ENCODE measurements around the gene MTUS2.
"Not testable (repeated sequence)": the region's sequence is repeated elsewhere in the genome, so short reads cannot be mapped to it uniquely, and the experiment has no call there.

MTUS2 gene

DNA sequence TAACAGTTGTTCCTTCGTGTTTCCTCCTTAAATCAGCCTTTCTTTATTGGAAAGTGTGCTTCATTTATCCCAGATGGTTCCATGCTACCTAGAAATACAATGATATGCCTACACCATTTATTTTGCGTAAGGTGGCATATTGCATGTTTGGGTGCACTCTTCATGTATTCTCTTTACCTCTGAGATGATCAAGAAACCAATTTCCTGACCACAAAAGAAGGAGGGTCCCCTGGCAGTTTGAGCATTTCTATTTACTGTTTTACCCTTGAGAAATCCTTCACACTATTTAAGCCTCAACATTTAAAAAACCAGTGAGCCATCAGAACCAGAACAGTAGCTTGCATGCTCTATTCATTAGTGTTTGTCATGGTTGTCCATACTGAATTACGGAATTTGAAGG is 354.0 kb downstream of the MTUS2 start:
- no peak for DNase-seq

DNA sequence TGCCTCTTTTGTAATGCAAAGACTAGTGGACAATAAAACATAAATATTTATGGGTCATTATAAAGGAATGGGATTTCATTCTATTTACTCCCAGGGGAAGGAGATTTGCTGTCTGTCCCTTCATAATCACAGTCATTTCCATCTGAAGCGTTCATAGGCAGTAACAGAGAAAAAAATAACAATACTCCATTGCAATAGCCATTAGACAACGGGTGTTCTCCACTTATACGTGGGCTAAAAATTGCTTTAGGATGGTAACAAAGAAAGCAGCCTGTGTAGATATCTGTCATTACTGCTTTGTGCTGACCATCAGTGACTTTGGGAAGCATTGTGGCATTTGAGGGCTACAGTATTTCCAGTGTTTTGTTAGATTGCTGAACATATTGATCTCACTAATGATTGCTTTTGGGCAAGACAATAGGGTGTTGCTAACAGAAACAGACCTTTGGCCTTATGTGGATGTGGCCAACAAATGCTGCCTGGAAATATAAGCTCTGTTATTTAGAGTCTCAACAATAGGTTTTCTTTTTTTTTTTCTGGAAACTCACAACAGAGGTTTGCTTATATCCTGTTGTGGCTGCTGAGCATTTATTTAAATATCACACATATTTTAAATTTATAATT is 355.2 kb downstream of the MTUS2 start:
- no peak for DNase-seq

DNA sequence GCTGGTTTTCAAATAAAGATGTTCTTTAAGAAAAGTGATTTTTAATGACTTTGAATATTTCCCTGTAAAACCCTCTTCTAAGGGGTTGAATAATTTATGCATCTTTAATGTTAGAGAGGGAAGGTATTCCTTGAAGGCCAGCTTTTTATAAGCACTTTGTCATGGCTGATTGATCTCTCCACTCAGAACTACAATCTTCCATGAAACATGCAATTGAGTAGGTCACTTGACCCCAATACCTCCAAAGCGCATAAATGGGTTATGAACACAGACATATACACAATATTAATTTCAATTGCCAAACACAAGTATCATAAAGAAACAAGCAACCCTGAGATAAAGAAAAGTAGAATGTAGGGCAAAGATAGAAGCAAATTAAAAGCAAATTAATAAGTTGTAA is 359.9 kb downstream of the MTUS2 start:
- no peak for DNase-seq

DNA sequence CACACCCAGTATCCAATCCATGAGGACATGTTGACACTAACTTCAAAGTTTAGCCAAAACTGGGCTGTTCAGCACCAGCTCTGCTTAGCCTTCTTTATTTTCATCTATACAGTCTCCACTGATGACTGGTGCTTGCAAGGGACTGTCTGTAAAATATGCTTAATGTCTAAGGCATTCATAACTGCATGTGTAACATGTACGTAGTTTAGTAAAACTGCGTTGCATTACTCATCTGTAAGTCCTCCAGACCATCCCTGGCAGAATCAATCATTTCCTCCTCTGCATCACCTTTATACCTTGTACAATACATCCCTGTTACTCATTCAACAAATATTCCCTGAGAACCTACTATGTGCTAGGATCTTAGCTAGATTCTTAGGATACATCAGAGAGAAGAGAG is 362.1 kb downstream of the MTUS2 start:
- DNase-seq, result no peak

DNA sequence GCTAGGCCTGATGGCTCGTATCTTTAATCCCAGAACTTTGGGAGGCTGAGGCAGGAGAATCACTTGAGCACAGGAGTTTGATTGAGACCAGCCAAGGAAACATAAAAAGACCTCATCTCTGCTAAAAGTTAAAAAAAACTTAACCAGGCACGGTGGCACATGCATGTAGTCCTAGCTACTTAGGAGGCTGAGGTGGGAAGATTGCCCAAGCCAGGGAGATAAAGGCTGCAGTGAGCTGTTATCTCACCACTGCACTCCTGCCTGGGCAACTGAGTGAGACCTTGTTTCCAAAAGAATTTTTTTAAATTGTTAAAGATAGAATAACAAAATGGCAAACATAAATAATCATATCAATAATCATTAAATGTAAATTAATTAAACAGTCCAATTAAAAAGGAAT is 365.8 kb downstream of the MTUS2 start:
- DNase-seq, result no peak

DNA sequence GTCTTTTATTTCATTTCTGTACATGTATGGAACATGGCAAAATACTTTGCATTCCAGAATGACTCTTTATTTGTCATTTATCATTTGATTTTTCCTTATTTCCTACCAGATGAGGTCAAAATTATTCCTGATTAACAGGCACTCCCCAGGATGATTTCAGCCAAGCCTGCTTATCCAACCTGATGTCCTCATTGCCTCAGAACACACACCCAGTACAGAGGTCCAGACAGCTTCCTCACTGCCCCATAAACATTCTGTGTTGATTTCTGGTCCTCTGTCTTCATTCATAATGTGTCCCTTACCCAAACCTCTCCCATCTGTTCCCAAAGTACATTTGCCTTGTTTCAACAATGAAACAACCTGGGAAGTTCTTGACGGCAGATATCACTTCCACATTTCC is 367.4 kb downstream of the MTUS2 start:
- DNase-seq, result no peak

DNA sequence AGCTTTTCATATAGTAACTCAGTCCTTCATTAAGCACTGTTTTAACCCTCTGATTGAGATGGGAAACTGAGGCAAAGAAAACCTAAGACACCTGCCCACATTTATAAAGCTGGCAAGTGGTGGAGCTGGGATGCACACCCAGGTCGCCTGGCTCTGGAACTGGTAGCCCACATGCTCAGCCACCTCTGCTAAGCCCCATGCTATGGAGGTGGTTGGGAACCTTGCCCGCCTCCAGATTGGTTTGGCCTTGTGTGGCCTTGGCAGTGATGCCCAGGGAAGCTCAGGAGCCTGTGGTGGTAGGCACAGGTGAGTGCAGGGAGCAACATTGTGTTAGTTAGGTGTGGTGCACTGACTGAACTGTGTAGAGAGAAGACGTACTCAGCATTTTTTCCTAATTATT is 370.2 kb downstream of the MTUS2 start:
- DNase-seq, result no peak

DNA sequence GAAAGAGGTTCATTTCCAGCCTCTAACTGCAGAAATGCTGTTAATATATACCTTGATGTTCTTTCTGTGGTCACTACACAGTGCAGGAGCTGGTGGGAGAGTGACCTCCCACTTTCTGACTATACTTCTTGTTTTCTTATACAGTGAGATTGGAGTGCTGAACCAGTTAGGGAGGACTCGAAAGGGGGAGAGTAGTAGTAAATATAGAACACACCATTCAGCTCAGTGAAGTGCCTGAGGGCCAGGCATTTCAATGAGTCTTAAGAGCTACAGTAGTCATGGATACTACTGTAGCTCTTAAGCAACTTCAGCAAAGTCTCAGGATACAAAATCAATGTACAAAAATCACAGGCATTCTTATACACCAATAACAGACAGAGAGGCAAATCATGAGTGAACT is 372.9 kb downstream of the MTUS2 start:
- no peak for DNase-seq

DNA sequence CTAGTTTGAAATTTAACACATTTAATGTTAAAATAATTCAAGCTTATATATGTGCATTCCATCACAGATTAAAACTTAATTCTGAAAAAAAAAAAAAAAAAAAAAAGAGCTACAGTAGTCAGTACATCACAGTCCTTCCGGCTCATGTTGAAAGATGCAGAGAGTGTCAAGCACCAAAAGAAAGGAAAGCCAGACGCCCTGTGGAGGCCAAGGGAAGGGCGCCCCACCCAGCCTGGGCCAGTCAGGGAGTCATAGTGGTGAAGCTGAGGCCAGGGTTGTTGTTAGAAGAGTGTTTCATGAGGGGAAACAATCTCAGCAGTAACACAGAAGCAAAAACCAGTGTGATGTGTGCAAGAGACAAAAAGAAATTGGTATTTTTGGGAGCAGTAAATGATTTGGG is 375.3 kb downstream of the MTUS2 start:
- no peak for DNase-seq

DNA sequence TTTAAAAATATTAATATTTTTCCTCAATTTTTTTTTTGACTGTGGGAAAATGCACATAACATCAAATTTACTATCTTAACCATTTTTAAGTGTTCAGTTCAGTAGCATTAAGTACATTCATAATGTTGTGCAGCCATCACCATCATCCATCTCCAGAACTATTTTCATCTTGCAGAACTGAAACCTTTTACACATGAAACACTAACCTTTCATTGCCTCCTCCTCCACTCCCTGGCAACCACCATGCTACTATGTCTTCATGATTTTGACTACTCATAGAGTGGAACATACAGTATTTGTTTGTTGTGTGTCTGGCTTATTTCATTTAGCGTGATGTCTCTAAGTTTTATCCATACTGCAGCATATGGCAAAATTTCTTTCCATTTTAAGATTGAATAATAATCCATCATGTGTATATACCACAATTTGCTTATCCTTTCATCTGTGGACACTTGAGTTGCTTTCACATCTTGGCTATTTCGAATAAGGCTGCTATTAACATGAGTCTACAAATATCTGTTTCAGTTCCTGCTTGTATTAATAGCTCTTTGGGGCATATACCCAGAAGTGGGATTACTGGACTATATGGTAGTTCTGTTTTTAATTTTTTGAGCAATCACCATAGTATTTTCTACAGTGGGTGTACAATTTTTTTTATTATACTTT is 376.4 kb downstream of the MTUS2 start:
- DNase-seq, result no peak

DNA sequence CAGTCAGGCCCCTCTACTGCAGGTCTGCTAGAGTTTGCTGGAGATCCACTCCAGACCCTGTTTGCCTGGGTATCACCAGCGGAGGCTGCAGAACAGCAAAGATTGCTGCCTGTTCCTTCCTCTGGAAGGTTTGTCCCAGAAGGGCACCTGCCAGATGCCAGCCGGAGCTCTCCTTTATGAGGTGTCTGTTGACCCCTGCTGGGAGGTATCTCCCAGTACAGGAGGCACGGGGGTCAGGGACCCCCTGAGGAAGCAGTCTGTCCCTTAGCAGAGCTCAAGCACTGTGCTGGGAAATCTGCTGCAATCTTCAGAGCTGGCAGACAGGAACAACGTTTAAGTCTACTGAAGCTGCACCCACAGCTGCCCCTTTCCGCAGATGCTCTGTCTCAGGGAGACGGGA is 382.6 kb downstream of the MTUS2 start:
- not testable (repeated sequence) for DNase-seq

DNA sequence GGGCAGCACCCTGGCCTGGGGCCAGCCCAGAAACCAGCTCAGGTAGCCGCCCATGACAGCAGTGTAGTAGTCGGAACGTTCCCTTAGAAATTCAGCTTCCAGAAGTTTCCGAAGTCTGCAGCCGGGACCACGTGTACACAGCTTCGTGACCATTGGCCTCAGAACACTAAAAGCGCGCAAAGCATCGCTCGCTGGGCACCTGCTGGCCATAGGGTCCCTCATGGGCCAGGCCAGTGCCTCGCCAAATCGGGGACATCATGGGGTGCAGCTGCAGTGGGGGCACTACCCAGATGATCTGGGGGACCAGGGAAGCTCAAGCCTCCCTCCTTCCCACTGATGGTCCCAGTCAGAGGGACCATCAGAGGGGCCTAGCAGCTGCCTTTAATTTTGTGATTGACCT is 384.5 kb downstream of the MTUS2 start:
- no peak for DNase-seq

DNA sequence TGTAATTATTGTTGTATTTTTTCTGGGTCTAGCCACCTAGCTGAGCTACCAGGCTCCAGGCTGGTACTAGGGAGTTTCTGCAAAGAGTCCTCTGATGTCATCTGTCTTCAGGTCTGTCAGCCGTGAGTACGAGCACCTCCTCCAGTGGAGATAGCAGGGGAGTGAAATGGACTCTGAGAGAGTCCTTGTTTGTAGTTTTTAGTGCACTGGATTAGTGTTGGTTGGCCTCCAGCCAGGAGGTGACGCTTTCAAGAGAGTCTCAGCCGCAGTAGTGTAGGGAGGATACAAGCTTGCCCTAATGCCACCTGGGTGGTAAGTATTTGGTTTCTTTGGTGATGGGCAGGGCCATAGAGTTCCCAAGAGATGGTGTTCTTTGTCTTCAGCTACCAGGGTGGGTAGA is 390.5 kb downstream of the MTUS2 start:
- DNase-seq, result no peak

DNA sequence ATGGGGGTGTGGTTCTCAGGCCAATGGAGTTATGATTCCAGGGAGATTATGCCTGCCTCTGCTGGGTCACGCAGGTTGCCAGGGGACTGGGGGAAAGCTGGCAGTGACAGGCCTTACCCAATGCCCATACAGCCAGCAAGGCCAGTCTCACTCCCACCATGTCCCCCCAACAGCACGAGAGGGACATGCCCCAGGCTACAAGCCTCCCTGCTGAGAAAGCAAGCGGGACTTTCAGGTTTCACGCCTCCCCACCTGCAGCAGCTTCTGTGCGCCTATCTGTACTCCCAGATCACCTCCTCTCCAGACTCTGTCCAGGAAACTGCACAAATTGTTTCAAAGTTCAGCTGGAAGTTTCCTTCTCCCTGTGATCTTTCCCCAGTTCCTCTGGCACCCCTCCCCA is 391.0 kb downstream of the MTUS2 start:
- not testable (repeated sequence) for DNase-seq

DNA sequence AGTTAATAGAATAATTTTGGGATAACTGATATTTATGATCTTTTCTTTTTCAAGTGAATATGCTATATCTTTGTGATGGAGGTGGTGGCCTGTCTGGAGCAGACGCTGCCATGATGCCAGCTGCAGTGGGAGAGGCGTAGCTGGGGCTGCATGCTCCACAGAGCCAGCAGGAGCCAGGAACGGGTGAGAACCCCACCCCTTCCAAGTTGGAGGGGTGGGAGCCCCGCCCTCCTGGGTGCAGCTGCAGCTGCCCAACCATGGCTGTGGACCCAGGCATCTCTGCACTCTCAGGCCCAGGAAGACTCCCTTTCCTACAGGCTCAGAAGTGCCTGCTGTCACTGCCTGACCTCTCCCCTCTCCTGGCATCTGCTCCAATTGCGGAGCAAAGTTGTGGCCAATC is 402.3 kb downstream of the MTUS2 start:
- DNase-seq, result no peak

DNA sequence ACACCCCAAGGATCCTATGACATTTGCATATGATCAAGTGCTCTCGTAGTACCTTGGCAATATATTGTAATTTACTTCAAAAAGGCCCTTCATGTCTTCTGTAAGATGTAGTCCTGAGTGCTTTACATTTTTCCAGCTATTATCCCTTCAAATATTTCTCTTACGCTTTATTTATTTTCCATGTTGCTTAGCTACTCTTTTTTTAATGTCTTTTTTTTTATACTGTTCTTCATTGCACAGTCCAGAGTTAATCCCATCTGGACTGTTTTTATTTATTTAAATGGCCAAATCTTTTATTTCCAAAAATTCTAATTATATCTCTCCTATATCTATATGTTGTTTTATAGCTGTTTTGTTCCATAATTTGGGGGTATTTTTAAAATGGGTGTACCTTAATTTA is 404.1 kb downstream of the MTUS2 start:
- DNase-seq, result no peak

DNA sequence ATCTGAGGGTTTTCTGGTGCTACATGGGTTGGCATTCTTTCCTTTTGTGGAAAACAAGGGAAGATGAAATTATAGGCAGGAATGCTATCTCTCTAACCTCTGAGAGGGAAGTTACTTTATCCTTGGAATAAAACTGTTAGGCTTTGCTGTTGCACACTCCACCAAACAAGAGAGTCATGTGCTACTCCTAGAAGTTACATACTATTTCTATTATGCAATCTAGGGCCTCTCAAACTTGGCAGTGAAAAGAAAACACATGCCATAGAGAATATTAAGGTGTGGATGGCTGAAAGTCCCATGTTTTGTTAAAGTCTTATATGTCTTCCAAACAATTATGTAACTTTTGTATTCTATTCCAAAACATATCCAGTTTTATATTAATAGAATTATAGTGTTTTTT is 407.4 kb downstream of the MTUS2 start:
- DNase-seq, result no peak

DNA sequence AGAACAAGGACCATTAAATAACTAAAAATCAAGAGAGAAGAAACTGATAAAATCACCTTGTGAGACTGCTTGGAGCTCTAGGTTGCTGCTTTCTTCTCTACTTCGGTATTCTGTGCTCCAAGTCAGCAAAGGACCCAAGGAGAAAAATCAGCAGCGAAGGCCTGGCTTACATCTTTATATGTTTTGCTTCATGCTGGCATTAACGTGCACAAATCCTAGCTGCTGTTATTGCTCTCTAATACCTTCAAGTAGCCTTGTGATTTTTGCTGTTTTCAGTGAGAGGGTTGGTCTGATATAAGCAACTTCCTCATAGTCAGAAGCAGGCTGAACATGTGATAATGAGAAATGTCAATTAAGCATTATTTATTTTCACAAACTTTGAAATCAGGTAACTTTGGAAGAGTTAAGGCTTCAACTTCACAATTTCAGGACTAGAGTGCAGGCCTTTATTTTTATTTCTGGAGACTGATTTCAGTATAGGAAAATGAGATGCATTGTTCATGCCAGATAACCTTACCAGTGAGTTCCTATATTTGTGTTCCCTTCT is 410.2 kb downstream of the MTUS2 start:
- DNase-seq, result no peak

DNA sequence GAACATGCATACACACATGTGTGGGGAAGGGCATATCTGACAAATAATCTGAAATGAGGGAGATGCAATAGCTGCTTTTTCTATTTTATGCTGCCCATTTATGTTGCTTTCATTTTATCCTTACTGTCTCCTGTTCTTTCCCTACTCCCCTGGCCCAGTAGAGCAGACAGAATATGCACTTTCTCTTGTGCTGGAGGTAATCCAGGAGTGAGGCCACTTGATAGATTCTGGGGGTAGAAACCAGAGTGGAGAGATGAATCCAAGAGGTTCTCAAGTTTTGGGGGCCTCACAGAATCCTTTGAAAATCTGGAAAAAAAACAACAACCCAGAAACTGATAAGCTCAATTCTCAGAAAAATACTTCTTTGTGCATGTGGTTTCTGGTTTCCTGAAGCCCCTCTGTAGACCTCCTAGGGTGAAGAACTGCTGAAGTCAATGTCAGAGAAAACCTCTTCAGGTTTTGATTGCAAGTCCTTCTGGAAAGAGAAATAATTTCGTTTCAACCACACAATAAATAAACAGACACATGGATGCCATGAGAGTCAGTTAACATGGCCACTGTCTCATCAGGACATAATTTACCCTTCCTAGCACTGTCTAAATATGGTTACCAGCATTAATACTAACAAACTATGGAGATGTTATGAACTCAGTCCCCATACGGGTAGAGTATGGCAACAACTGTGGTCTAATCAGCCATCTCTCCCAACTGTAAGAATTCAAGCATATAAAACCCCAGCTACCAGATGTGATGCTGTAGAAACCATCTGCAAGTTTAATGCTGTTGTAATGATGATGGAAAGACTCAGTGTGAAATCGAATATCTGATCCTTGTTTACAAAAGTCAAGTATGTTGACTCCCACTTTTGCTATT is 419.8 kb downstream of the MTUS2 start:
- DNase-seq, result no peak

DNA sequence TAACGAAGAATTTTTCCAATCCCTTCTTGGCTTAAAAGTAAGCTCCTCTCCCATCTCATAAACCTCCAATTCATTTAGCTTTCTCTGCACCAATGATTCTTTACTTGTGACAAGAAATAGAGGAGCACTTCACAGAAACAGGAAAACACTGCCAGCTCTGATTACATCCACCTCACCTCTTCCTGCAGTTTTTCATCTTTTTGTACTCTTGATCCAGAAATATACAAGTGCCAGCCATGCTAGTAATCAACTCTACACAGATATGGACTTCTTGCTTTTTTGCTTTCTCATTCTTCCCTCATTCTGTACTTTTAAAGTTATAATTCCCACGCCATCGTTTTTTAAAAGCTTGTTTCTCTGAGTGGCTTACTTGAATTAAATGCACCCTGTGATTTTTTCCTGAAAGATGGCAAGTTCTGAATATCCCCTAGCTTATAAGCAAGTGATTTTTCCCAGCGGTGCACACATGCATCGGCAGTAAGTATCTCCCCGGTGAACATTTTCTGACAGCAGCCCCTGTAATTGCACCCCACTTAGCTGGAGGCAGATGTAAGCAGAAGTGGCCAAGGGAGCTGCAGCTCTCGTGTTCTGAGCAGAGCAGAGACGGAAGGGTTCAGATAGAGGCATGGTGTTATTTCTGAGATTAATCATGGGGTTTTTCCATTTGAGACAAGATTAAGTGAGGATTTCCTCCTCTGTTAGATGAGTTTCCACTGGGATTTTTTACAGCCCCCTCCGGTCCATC is 434.7 kb downstream of the MTUS2 start:
- DNase-seq, result no peak

DNA sequence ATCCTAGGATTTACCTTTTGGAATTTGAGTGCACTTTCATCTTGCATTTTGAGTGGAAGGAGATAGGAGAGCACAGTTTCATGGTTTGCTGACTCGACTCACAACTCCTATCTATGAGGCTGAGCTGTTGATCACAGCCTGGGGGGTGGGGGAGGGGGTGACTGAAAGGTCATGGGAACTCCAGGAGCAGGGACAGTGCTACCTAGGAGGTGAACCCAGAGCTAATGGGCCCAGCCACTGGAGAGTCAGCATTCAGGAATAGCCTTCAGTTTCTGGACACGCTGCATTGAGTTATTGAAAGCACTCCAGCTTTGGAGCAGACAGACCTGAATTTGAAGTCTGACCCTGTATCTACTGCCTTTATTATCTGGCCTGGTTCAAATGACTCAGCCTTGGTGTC is 435.4 kb downstream of the MTUS2 start:
- no peak for DNase-seq

DNA sequence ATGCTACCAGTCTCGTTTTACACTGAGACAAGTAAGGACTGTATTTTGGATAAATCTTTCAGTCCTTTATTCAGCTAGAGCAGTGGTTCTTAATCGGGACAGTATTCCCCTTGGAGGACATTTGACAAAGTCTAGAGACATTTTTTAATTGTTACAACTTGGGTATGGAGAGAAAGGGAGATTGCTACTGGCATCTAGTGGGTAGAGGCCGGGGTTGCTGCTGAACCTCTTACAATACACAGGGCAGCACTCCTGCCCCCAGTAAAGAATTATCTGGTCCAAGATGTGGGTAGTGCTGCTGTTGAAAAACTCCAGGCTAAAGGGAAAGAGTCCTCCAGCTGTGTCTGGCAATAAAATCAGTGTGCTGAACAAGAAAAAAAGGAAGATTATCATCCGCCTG is 440.5 kb downstream of the MTUS2 start:
- DNase-seq, result no peak

DNA sequence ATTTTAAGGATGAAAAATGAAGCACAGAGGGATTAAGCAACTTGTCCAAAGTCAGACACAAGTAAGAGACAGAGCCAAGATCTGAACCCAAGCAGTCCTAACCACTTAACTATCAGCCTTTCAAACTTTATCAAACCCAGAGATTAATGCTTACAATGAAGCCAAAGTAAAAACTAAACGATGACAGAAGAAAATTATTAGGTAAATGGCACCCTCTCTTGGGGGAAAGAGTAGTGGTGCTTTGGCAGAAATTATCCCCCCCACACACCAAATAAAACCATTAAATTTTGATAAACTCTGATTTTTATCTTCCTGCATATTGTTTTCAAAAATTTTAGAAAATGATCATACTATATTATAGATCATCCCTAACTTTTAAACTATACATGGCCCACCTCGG is 446.1 kb downstream of the MTUS2 start:
- DNase-seq, result no peak

All from NCI-H1048 (cell line).